ENCODE results near the gene ELOA.

- TF ChIP-seq CTCF (IDR thresholded peaks at IDR 0.05) = no peak
- no peak for TF ChIP-seq POLR2A (IDR thresholded peaks at IDR 0.05)
Measured at GRCh38 chr1:23757812-23758211, 14.5 kb downstream of the ELOA start.
